Tibial nerve (tissue), 4 donors: Measurements from ENCODE around the gene COBL.

Source experiments
- CTCF ChIP-seq, 5 experiments: fragments of 200-600 bp in 3 of 5; fragments of 450-650 bp in 2 of 5; sonication (generic) in 3 of 5; IDR thresholded peaks; one replicate each; pipeline ENCODE4 v1.5.1; 2016 to 2019; ENCODE audit warnings: antibody characterized with exemption in 5 of 5, mild to moderate bottlenecking in 3 of 5, moderate library complexity in 2 of 5
- EP300 ChIP-seq, 2 donors: sonication (generic); formaldehyde crosslinking; IDR thresholded peaks; one replicate each; pipeline ENCODE4 v1.6.1; 2017; ENCODE audit warnings: antibody characterized with exemption in 2 of 2, mild to moderate bottlenecking in 1 of 2
- POLR2A ChIP-seq, 2 donors: fragments of 450-650 bp; IDR thresholded peaks; one replicate each; pipeline ENCODE4 v1.6.1; 2017; ENCODE audit warnings: antibody characterized with exemption in 2 of 2, mild to moderate bottlenecking in 2 of 2, moderate library complexity in 2 of 2

DNA sequence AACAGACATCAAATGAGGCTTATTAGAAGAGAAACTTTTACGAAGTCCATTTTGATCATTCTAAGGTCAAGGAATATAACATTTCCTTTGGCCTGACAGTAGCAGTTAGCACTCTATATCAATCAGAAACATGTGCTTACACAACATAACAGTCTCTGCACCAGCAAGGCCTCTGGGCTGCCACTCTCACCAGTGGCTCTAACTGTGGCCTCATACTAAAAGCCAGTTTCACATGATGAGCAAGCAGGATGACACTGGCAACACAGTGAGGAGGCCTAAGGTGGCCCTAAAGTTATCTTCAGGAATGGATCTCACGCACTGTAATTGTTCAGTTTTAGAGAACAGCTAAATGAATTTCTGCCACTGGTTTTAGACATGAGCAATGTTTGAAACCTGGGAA is 126.8 kb downstream of the COBL start:
- no peak for TF ChIP-seq CTCF (IDR thresholded peaks at IDR 0.05)
- no peak for TF ChIP-seq EP300 (IDR thresholded peaks at IDR 0.05)
- no peak for TF ChIP-seq POLR2A (IDR thresholded peaks at IDR 0.05)
